ENCODE results near the gene DUS2.
"Not testable (repeated sequence)": the region's sequence is repeated elsewhere in the genome, so short reads cannot be mapped to it uniquely, and the experiment has no call there.

The DUS2 gene

GRCh38 chr16:68009872-68010271, 13.2 kb upstream of the DUS2 start:
- H3K4me1 Mint-ChIP-seq (ENCODE audit: low read depth): peaks cover 53% of the 10 kb centered on the region
- H3K4me3 Mint-ChIP-seq; H3K9me3 Mint-ChIP-seq; intact Hi-C loops (cut with micrococcal nuclease); H3K36me3 Mint-ChIP-seq (ENCODE audit: low read depth); H3K27me3 Mint-ChIP-seq: not testable (repeated sequence)
- peak overlapping the region; percentile 82 for H3K27ac Mint-ChIP-seq

DNA sequence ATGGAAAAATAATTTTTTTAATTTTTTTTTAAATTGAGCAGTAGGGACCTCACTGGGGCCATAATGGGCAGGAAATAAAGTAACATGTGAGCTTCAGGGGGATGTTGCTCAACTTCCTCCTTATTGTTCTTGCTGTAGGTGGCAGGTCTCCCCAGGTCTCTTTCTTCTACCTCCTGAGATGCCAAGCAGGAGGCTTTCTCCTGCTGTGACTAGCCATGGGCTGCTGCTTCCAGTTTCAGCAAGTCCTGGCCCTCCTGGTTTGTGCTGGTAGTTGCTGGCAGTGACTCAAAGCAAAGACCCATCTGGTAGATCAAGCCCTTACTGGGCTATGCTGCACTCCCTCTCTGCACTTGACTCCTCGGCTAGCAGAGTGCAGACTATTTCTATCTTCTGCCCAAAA, 9.6 kb upstream of the DUS2 start:
- no peaks in the 10 kb centered on the region for H3K36me3 Mint-ChIP-seq (ENCODE audit: low read depth)
- H3K27ac Mint-ChIP-seq: peak overlapping the region; percentile 63
- intact Hi-C loops (cut with micrococcal nuclease): no loop called here
- H3K9me3 Mint-ChIP-seq: no peaks in the 10 kb centered on the region
- H3K4me1 Mint-ChIP-seq (ENCODE audit: low read depth): peaks cover 43% of the 10 kb centered on the region
- no peaks in the 10 kb centered on the region for H3K27me3 Mint-ChIP-seq
- no peak overlapping the region for H3K4me3 Mint-ChIP-seq

- Mint-ChIP-seq H3K36me3 (ENCODE audit: low read depth) (peaks cover under 1% of the 10 kb centered on the region), H3K4me1 (ENCODE audit: low read depth) (peaks cover 26% of the 10 kb centered on the region), H3K27ac (peak within 1 kb of the TSS; percentile 16)
Observed at GRCh38 chr16:68015681-68016080, 7.4 kb upstream of the DUS2 start, which contains the start of gene DPEP2NB. Gene DPEP2NB, minus strand, starts transcription at chr16:68015911. Its CDS starts 141 bp downstream, at chr16:68015770.

GRCh38 chr16:68019167-68019680, 3.9 kb upstream of the DUS2 start:
- Mint-ChIP-seq H3K4me3 (no peak overlapping the region), H3K27ac (no peak overlapping the region), H3K4me1 (ENCODE audit: low read depth) (peaks cover 37% of the 10 kb centered on the region), H3K27me3 (no peaks in the 10 kb centered on the region), H3K36me3 (ENCODE audit: low read depth) (peaks cover 34% of the 10 kb centered on the region), H3K9me3 (no peaks in the 10 kb centered on the region)
- intact Hi-C loops (cut with micrococcal nuclease): no loop called here

More at GRCh38 chr16:68015681-68016080, 7.4 kb upstream of the DUS2 start, which contains the start of gene DPEP2NB:
- H3K9me3 Mint-ChIP-seq: no peaks in the 10 kb centered on the region
- intact Hi-C loops (cut with micrococcal nuclease): no loop called here
- H3K27me3 Mint-ChIP-seq: no peaks in the 10 kb centered on the region
- no peak within 1 kb of the TSS for H3K4me3 Mint-ChIP-seq

- Mint-ChIP-seq H3K27ac (peak overlapping the region; percentile 25), H3K9me3 (no peaks in the 10 kb centered on the region), H3K27me3 (no peaks in the 10 kb centered on the region), H3K4me1 (ENCODE audit: low read depth) (peaks cover 33% of the 10 kb centered on the region), H3K4me3 (peak overlapping the region; percentile 90), H3K36me3 (ENCODE audit: low read depth) (peaks cover 42% of the 10 kb centered on the region)
- intact Hi-C loops (cut with micrococcal nuclease): no loop called here
Observed at GRCh38 chr16:68021490-68021889, 1.6 kb upstream of the DUS2 start.

DNA sequence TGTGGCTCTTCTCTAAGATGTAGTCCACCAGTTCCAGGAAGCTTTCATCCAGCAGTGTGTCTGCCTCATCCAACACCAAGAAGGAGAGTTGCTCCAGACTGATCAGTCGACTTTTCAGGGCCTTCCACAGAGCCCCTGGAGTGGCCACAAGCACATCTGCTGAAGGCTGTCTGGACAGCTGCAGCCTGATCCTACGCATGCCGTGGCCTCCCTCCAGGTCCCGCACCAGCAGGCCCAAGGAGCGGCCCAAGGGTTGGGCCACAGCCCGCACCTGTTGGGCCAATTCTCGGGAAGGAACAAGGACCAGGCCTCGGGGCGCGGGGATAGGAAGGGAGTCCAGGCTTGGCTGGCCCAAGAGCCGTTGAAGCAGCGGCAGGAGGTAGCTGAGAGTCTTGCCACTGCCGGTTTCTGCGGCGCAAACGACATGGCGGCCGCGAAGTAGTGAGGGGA, 781 bp upstream of the DUS2 start:
- Mint-ChIP-seq H3K4me3 (peak overlapping the region; percentile 90), H3K27me3 (no peaks in the 10 kb centered on the region), H3K9me3 (no peaks in the 10 kb centered on the region), H3K36me3 (ENCODE audit: low read depth) (peaks cover 50% of the 10 kb centered on the region), H3K27ac (peak overlapping the region; percentile 92), H3K4me1 (ENCODE audit: low read depth) (peaks cover 27% of the 10 kb centered on the region)
- intact Hi-C loops (cut with micrococcal nuclease): loop anchor here (2.0 kb wide), 1 partner anchor 22 kb away; no protein-coding TSS in a partner anchor

GRCh38 chr16:68028996-68029395, 5.9 kb downstream of the DUS2 start:
- Mint-ChIP-seq H3K4me3 (no peak overlapping the region), H3K9me3 (no peaks in the 10 kb centered on the region), H3K36me3 (ENCODE audit: low read depth) (peaks cover 51% of the 10 kb centered on the region), H3K27ac (no peak overlapping the region), H3K4me1 (ENCODE audit: low read depth) (peaks cover 12% of the 10 kb centered on the region), H3K27me3 (no peaks in the 10 kb centered on the region)
- intact Hi-C loops (cut with micrococcal nuclease): no loop called here

DNA sequence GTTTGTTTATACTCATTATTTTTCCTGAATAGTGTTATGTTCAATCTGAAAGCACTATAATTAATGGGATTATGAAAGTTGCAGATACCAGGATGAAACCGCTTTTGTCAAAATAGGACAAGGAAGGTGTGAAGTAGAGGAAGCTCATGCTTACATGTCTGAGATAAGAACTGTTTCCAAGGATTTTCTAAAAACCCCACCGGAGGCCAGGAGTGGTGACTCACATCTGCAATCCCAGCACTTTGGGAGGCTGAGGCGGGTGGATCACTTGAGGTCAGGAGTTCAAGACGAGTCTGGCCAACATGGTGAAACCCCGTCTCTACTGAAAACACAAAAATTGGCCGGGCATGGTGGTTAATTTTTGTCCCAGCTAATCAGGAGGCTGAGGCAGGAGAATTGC, 7.0 kb downstream of the DUS2 start:
- H3K27me3 Mint-ChIP-seq; H3K4me1 Mint-ChIP-seq (ENCODE audit: low read depth); H3K4me3 Mint-ChIP-seq; H3K9me3 Mint-ChIP-seq; intact Hi-C loops (cut with micrococcal nuclease); H3K27ac Mint-ChIP-seq: not testable (repeated sequence)
- peaks cover 53% of the 10 kb centered on the region for H3K36me3 Mint-ChIP-seq (ENCODE audit: low read depth)

- Mint-ChIP-seq H3K4me1 (ENCODE audit: low read depth) (peaks cover 11% of the 10 kb centered on the region), H3K27ac (no peak overlapping the region), H3K27me3 (no peaks in the 10 kb centered on the region), H3K9me3 (no peaks in the 10 kb centered on the region), H3K36me3 (ENCODE audit: low read depth) (peaks cover 50% of the 10 kb centered on the region), H3K4me3 (no peak overlapping the region)
- intact Hi-C loops (cut with micrococcal nuclease): no loop called here
Observed at GRCh38 chr16:68031951-68032350, 8.9 kb downstream of the DUS2 start.

- H3K4me3 Mint-ChIP-seq: no peak overlapping the region
- H3K36me3 Mint-ChIP-seq (ENCODE audit: low read depth): peaks cover 39% of the 10 kb centered on the region
- no peak overlapping the region for H3K27ac Mint-ChIP-seq
- intact Hi-C loops (cut with micrococcal nuclease): no loop called here
- no peaks in the 10 kb centered on the region for H3K9me3 Mint-ChIP-seq
- peaks cover 21% of the 10 kb centered on the region for H3K4me1 Mint-ChIP-seq (ENCODE audit: low read depth)
- H3K27me3 Mint-ChIP-seq: no peaks in the 10 kb centered on the region
Observed at GRCh38 chr16:68033101-68033500, 10.0 kb downstream of the DUS2 start.

DNA sequence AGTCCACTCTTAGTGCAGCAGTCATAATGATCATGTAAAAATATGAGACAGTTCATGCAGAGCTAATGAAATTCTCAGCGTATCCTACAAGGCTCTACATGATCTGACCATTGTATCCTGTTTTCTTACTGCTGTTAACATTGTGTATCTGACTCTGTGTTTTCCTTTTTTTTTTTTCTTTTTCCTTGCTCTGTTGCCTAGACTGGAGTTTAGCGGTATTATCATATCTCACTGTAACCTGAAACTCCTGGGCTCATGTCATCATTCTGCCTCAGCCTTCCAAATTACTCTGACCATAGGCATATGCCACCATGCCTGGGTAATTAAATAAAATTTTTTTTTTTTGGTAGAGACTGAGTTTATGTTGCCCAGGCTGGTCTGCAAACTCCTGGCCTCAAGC, 12.1 kb downstream of the DUS2 start:
- H3K27ac Mint-ChIP-seq: no peak overlapping the region
- peaks cover 44% of the 10 kb centered on the region for H3K36me3 Mint-ChIP-seq (ENCODE audit: low read depth)
- peaks cover 38% of the 10 kb centered on the region for H3K4me1 Mint-ChIP-seq (ENCODE audit: low read depth)
- intact Hi-C loops (cut with micrococcal nuclease): loop anchor here (5.0 kb wide), 1 partner anchor 98 kb away; the partner anchor contains the start of gene PSMB10
- H3K27me3 Mint-ChIP-seq: no peaks in the 10 kb centered on the region
- no peak overlapping the region for H3K4me3 Mint-ChIP-seq
- H3K9me3 Mint-ChIP-seq: no peaks in the 10 kb centered on the region

DNA sequence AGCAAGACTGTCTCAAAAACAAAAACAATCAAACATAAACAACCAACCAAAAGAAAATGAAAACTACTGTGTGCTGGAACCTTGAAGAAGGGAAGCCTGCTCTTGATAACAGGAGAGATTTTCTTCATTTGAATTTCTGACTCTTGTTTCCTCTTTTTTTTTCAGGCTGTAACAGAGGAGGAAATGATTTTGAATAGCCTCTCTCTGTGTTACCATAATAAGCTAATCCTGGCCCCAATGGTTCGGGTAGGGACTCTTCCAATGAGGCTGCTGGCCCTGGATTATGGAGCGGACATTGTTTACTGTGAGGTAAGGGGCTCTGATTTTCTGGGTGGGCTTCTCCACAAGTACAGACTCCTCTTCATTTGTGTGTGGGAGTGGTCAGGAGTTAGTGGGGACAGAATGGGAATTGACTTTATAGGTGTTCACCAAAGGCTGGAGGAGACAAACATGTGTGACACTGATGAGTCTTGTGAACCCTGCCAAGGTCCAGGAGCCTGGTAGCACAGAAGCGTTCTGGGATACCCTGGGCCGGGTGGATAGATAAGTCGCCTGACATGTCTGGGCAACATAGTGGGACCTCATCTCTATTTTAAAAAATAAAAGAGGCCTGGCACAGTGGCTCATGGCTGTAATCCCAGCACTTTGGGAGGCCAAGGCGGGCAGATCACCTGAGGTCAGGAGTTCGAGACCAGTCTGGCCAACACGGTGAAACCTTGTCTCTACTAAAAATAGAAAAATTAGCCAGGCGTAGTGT, 14.9 kb downstream of the DUS2 start:
- Mint-ChIP-seq H3K27me3 (no peaks in the 10 kb centered on the region), H3K4me1 (ENCODE audit: low read depth) (peaks cover 45% of the 10 kb centered on the region), H3K27ac (peak overlapping the region; percentile 88), H3K9me3 (no peaks in the 10 kb centered on the region), H3K36me3 (ENCODE audit: low read depth) (peaks cover 31% of the 10 kb centered on the region), H3K4me3 (peak overlapping the region; percentile 61)
- intact Hi-C loops (cut with micrococcal nuclease): loop anchor here (5.0 kb wide), 1 partner anchor 101 kb away; the partner anchor contains the start of gene PSMB10

DNA sequence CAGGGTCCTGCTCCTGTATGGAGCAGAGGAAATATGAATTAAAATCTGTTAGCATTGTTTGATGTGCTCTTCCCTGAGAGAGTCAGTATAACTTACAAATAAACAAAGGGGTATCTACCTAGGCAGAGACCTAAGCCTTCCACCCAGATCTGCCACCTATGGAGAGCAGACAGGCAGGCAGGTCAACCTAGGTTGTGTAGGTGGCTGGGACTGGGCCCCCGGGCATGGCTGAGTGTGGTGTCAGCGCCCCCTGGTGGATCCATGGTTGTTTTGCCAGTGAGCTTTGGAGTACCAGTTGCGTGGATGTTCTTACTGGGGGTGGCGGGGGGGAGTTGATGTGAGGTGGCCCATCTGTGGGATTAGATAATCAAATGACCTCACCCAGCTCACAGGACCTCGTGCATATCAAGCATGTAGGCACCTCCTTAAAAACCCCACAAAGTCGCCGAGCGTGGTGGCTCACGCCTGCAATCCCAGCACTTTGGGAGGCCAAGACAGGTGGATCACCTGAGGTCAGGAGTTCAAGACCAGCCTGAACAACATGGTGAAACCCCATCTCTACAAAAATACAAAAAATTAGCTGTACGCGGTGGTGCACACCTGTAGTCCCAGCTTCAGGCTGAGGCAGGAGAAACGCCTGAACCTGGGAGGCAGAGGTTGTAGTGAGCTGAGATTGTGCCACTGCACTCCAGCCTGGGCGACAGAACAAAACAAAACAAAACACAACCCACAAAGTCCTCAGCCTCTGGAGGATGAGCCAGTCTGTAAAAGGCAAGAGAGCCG, 17.6 kb downstream of the DUS2 start:
- no peaks in the 10 kb centered on the region for H3K27me3 Mint-ChIP-seq
- intact Hi-C loops (cut with micrococcal nuclease): loop anchor here (1.0 to 5.0 kb wide), 2 partner anchors 47 to 368 kb away; no protein-coding TSS in a partner anchor
- H3K27ac Mint-ChIP-seq: peak overlapping the region; percentile 62
- H3K9me3 Mint-ChIP-seq: no peaks in the 10 kb centered on the region
- H3K4me3 Mint-ChIP-seq: no peak overlapping the region
- peaks cover 40% of the 10 kb centered on the region for H3K36me3 Mint-ChIP-seq (ENCODE audit: low read depth)
- H3K4me1 Mint-ChIP-seq (ENCODE audit: low read depth): peaks cover 53% of the 10 kb centered on the region

DNA sequence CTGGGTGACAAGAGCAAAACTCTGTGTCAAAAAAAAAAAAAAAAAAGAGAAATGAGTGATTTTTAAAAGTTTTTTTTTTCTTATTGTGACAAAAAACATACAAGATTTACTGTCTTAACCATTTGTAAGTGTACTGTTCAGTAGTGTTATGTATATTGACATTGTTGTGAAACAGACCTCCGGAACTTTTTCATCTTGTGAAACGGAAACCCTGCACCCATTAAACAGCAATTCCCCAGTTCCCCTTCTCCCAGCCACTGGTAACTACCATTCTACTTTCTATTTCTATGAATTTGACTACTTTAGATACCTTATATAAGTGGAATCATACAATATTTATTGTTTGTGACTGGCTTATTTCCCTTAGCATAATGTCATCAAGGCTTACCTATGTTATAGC, 18.7 kb downstream of the DUS2 start:
- Mint-ChIP-seq H3K36me3 (ENCODE audit: low read depth) (peaks cover 47% of the 10 kb centered on the region), H3K4me1 (ENCODE audit: low read depth) (peaks cover 50% of the 10 kb centered on the region), H3K27me3 (no peaks in the 10 kb centered on the region), H3K9me3 (no peaks in the 10 kb centered on the region), H3K4me3 (no peak overlapping the region), H3K27ac (peak overlapping the region; percentile 62)
- intact Hi-C loops (cut with micrococcal nuclease): loop anchor here (5.0 kb wide), 1 partner anchor 369 kb away; no protein-coding TSS in a partner anchor

All from dendritic cell treated with granulocyte-macrophage colony-stimulating factor and Interleukin-4, amounts not matched to agents 40 ng/mL and 50 ng/mL, for 4 days (primary cell).